ENCODE results near the gene ANGPT4. TPM values are rescaled to one million over a fixed set of nuclear protein-coding genes. Genes with fewer than 3 reads are reported as not detected.

The ANGPT4 gene
- total and polyA plus RNA-seq, 2 of the 8 experiments (the other 6 are each of a cell fraction or from before 2014, with no cell fraction given): 0.07 to 0.33 TPM

DNA sequence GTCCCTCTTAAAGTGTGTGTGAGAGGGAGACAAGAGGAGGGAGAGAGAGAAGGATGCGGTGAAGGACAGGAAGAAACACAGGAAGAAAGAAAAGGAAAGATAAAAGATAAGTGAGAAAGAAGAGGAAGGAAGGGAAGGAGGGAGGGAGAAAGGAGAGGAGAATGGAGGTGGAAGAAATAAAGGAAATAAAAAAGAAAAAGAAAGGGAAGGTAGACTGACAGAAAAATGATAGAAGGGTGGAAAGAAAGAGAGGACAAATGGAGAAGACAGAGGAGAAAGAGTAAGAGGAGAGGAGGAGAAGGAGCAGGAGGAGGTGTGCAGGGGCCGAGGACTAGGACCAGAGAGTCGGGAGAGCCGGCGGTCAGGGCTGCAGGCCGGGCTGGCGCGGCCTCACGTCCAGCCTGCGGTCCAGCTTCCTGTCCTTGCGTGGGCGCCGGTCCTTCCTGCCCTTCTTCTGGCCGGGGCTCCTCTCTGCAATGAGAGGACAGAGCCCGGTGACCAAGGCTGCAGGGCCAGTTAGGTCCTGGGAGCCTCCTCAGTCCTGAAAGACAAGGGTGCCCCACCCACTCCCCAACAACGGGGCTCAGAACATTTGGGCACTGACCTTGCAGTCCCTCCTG is 44.0 kb upstream of the ANGPT4 start:
- CTCF ChIA-PET (ENCODE audit: partially characterized antibody): interaction anchor here (1.3 to 12.5 kb wide), 10 partner anchors 11 to 190 kb away, joined by 4 to 191 read pairs (median 44); no protein-coding TSS in a partner anchor
- Histone ChIP-seq H3K4ac (replicated peaks; ENCODE audit: insufficient read length, low read depth, low read length) (no peak overlapping the region), H3K79me2 (ENCODE audit: control insufficient read depth in 1 of 2, insufficient read depth in 2 of 2, low read length in 2 of 2) (no peaks in the 10 kb centered on the region), H2BK120ac (replicated peaks; ENCODE audit: low read depth, low read length) (no peak overlapping the region), H3K18ac (ENCODE audit: extremely low read depth, low read length) (no peak overlapping the region), H4K20me1 (replicated peaks in 1 of 2; ENCODE audit: control insufficient read depth in 1 of 2, insufficient read depth in 2 of 2, low read length in 2 of 2) (peaks cover 2 to 3% of the 10 kb centered on the region in 2 experiments), H3K4me2 (ENCODE audit: insufficient read depth in 1 of 2, low read depth in 2 of 2, low read length in 2 of 2) (no peak overlapping the region), H2AFZ (ENCODE audit: low read length) (no peak overlapping the region), H3K36me3 (ENCODE audit: control insufficient read depth in 2 of 4, insufficient read depth in 4 of 4, low read length in 3 of 4) (no peaks in the 10 kb centered on the region), H3K9ac (replicated peaks in 1 of 4; ENCODE audit: extremely low read depth in 1 of 4, low read depth in 3 of 4, low read length in 3 of 4) (no peak overlapping the region), H3K27me3 (replicated peaks in 1 of 4; ENCODE audit: control insufficient read depth in 3 of 4, extremely low read depth in 1 of 4, insufficient read depth in 3 of 4, low read length in 3 of 4) (0 out of 7 replicates have a peak, but pooled peaks cover 0 to 3% (median 0%) of the 10 kb centered on the region in 4 experiments), H2BK15ac (ENCODE audit: low read length) (no peak overlapping the region), H2AK5ac (ENCODE audit: low read depth, low read length) (no peak overlapping the region), H3K79me1 (ENCODE audit: low read depth, low read length) (no peaks in the 10 kb centered on the region), H4K8ac (ENCODE audit: extremely low read depth, insufficient read depth, low read length) (no peak overlapping the region), H4K91ac (replicated peaks; ENCODE audit: insufficient read length, low read length) (no peak overlapping the region), H3K56ac (replicated peaks; ENCODE audit: insufficient read length, low read depth, low read length) (no peak overlapping the region), H3K9me3 (ENCODE audit: insufficient read depth in 2 of 2, low read depth in 1 of 2, low read length in 1 of 2) (no peaks in the 10 kb centered on the region), H2BK5ac (ENCODE audit: low read depth, low read length) (no peak overlapping the region), H3K4me1 (replicated peaks in 1 of 4; ENCODE audit: control insufficient read depth in 3 of 4, insufficient read depth in 4 of 4, low read length in 3 of 4) (peaks cover 0 to 3% (median under 1%) of the 10 kb centered on the region in 4 experiments; a peak in 3 of 7 replicates), H2BK12ac (ENCODE audit: low read depth, low read length) (no peak overlapping the region), H3K23ac (ENCODE audit: insufficient read length) (no peak overlapping the region), H3K27ac (ENCODE audit: low read depth, low read length) (no peak overlapping the region), H3K23me2 (ENCODE audit: low read depth, low read length) (peaks cover 4% of the 10 kb centered on the region; the same call in 1 of the 2 replicates), H3K4me3 (ENCODE audit: extremely low read depth in 1 of 4, insufficient read depth in 2 of 4, low read depth in 3 of 4, low read length in 4 of 4) (no peak overlapping the region), H4K5ac (ENCODE audit: insufficient read length, low read depth, low read length) (no peak overlapping the region), H3K14ac (ENCODE audit: insufficient read length) (no peak overlapping the region), H2BK20ac (ENCODE audit: low read length) (no peak overlapping the region)
- FAIRE-seq: no peak
- no peak for TF ChIP-seq BCL11A (IDR thresholded peaks at IDR 0.05; ENCODE audit: low read depth in 2 of 2, low read length in 2 of 2)
- TF ChIP-seq CBX8 (IDR thresholded peaks at IDR 0.05; ENCODE audit: borderline replicate concordance, low read depth, low read length): no peak
- no peak for TF ChIP-seq TCF12 (IDR thresholded peaks at IDR 0.05; ENCODE audit: low read depth, low read length)
- TF ChIP-seq TBP (IDR thresholded peaks at IDR 0.05; ENCODE audit: low read depth, low read length): no peak
- TF ChIP-seq JUND (IDR thresholded peaks at IDR 0.05; ENCODE audit: low read length): no peak
- no peak for DNase-seq (ENCODE audit: low read depth in 1 of 2, low spot score in 2 of 2)
- WGBS, 2 experiments (ENCODE audit: extremely low coverage in 1 of 2, insufficient coverage in 1 of 2, insufficient read length in 1 of 2, insufficient replicate concordance in 2 of 2, low coverage in 1 of 2, low lambda C conversion rate in 2 of 2, missing lambda C conversion rate in 1 of 2): 93% methylated on average over 16 of the region's 16 CpGs; no CpG with 5 or more reads in 1 of the 2 experiments
- POLR2A ChIA-PET (ENCODE audit: partially characterized antibody): interaction anchor here (0.9 kb wide), 1 partner anchor 13 kb away, joined by 3 read pairs; no protein-coding TSS in a partner anchor
